HEK293T (cell line): ENCODE data around the gene MCF2L.

Experiments used
- CTCF ChIA-PET: fragments of 350-600 bp; formaldehyde crosslinking; extraction: SDS; loops from one replicate; lab custom pipeline; 2021; ENCODE audit warnings: antibody characterized with exemption, inconsistent platforms; lab: Yijun Ruan, JAX
- POLR2A ChIA-PET: fragments of 350-600 bp; formaldehyde crosslinking; extraction: SDS; loops from one replicate; lab custom pipeline; 2020; ENCODE audit warnings: antibody characterized with exemption, inconsistent platforms; lab: Yijun Ruan, JAX
- DNase-seq: peaks from one replicate; pipeline ENCODE4 v3.0.0; 2012; ENCODE audit warnings: mixed read lengths; ENCODE audit errors: extremely low spot score
- ARNT ChIP-seq: fragments of 450-650 bp; IDR thresholded peaks from 2 replicates; pipeline ENCODE4 v1.6.1; 2017; ENCODE audit warnings: mild to moderate bottlenecking
- BHLHE40 ChIP-seq: fragments of 450-650 bp; IDR thresholded peaks from 2 replicates; pipeline ENCODE4 v1.6.1; 2016; ENCODE audit warnings: mild to moderate bottlenecking, moderate library complexity, borderline replicate concordance
- CTBP1 ChIP-seq: fragments of 450-650 bp; IDR thresholded peaks from 2 replicates; pipeline ENCODE4 v1.6.1; 2016; ENCODE audit warnings: borderline replicate concordance
- ELF4 ChIP-seq: fragments of 450-650 bp; IDR thresholded peaks from 2 replicates; pipeline ENCODE4 v1.6.1; 2017; ENCODE audit warnings: antibody characterized with exemption
- FOXA1 ChIP-seq: fragments of 450-650 bp; IDR thresholded peaks from 2 replicates; pipeline ENCODE4 v1.6.1; 2016; ENCODE audit warnings: mild to moderate bottlenecking
- FOXK2 ChIP-seq: fragments of 450-650 bp; IDR thresholded peaks from 2 replicates; pipeline ENCODE4 v1.6.1; 2016; ENCODE audit warnings: mild to moderate bottlenecking
- FOXM1 ChIP-seq: fragments of 450-650 bp; IDR thresholded peaks from 2 replicates; pipeline ENCODE4 v1.6.1; 2017; ENCODE audit warnings: mild to moderate bottlenecking, borderline replicate concordance
- HDGF ChIP-seq: fragments of 450-650 bp; IDR thresholded peaks from 2 replicates; pipeline ENCODE4 v1.6.1; 2017; ENCODE audit warnings: antibody characterized with exemption, borderline replicate concordance
- L3MBTL2 ChIP-seq: fragments of 450-650 bp; conservative IDR thresholded peaks from 2 replicates; pipeline ENCODE4 v1.6.1; 2016; ENCODE audit warnings: mild to moderate bottlenecking
- LEF1 ChIP-seq: fragments of 450-650 bp; IDR thresholded peaks from 2 replicates; pipeline ENCODE4 v1.6.1; 2017; ENCODE audit warnings: mild to moderate bottlenecking, borderline replicate concordance
- NFRKB ChIP-seq: fragments of 450-650 bp; IDR thresholded peaks from 2 replicates; pipeline ENCODE4 v1.6.1; 2016; ENCODE audit warnings: mild to moderate bottlenecking, moderate library complexity
- PKNOX1 ChIP-seq: fragments of 450-650 bp; IDR thresholded peaks from 2 replicates; pipeline ENCODE4 v1.6.1; 2016
- SP1 ChIP-seq: fragments of 450-650 bp; IDR thresholded peaks from 2 replicates; pipeline ENCODE4 v1.6.1; 2017
- SUZ12 ChIP-seq: fragments of 450-650 bp; IDR thresholded peaks from 2 replicates; pipeline ENCODE4 v1.6.1; 2016; ENCODE audit warnings: mild to moderate bottlenecking
- TARDBP ChIP-seq: fragments of 450-650 bp; IDR thresholded peaks from 2 replicates; pipeline ENCODE4 v1.6.1; 2016
- ZNF384 ChIP-seq: fragments of 450-650 bp; IDR thresholded peaks from 2 replicates; pipeline ENCODE4 v1.6.1; 2016

Gene MCF2L

GRCh38 chr13:113145496-113145895 lies 176.5 kb downstream of the MCF2L start:
- no peak for TF ChIP-seq CTBP1
- no peak for TF ChIP-seq TARDBP
- no peak for TF ChIP-seq LEF1
- no peak for TF ChIP-seq HDGF
- TF ChIP-seq NFRKB, result no peak
- ChIA-PET CTCF (no interaction called here), POLR2A (no interaction called here)
- no peak for DNase-seq

GRCh38 chr13:113145911-113146598 lies 177.0 kb downstream of the MCF2L start:
- CTCF ChIA-PET, result no interaction called here
- no peak for TF ChIP-seq CTBP1
- TF ChIP-seq ELF4, result no peak
- TF ChIP-seq SP1, result no peak
- TF ChIP-seq HDGF, result no peak
- TF ChIP-seq FOXM1, result no peak
- no peak for DNase-seq
- POLR2A ChIA-PET, result no interaction called here

- ChIA-PET POLR2A (no interaction called here), CTCF (no interaction called here)
- no peak for DNase-seq
- TF ChIP-seq NFRKB, result no peak
- TF ChIP-seq PKNOX1, result no peak
- TF ChIP-seq ZNF384, result no peak
- no peak for TF ChIP-seq SUZ12
- TF ChIP-seq FOXM1, result no peak
- TF ChIP-seq ARNT, result no peak
- no peak for TF ChIP-seq CTBP1
- no peak for TF ChIP-seq L3MBTL2
- no peak for TF ChIP-seq TARDBP
- no peak for TF ChIP-seq FOXK2
- no peak for TF ChIP-seq HDGF
- no peak for TF ChIP-seq SP1
- TF ChIP-seq BHLHE40, result no peak
These were observed 177.7 kb downstream of the MCF2L start for GRCh38 chr13:113146750-113147149.

- CTCF ChIA-PET, result no interaction called here
- TF ChIP-seq LEF1 (no peak), FOXA1 (no peak), FOXK2 (no peak), ZNF384 (no peak), L3MBTL2 (no peak), NFRKB (no peak), SP1 (no peak), FOXM1 (no peak), PKNOX1 (no peak), ELF4 (no peak), SUZ12 (no peak), ARNT (no peak), TARDBP (no peak), HDGF (no peak)
- POLR2A ChIA-PET, result no interaction called here
- DNase-seq, result no peak
These were observed 178.2 kb downstream of the MCF2L start for GRCh38 chr13:113147206-113147605.

GRCh38 chr13:113148407-113148806 lies 179.4 kb downstream of the MCF2L start:
- POLR2A ChIA-PET, result no interaction called here
- no peak for DNase-seq
- CTCF ChIA-PET, result no interaction called here

GRCh38 chr13:113148940-113149503 lies 180.0 kb downstream of the MCF2L start:
- DNase-seq, result no peak
- TF ChIP-seq L3MBTL2 (no peak), ZNF384 (no peak), TARDBP (no peak), CTBP1 (no peak), ELF4 (no peak), ARNT (no peak), NFRKB (no peak), SP1 (no peak), BHLHE40 (no peak), FOXM1 (no peak), PKNOX1 (no peak), LEF1 (no peak), HDGF (no peak), FOXK2 (no peak), FOXA1 (no peak), SUZ12 (no peak)
- POLR2A ChIA-PET, result no interaction called here
- CTCF ChIA-PET, result no interaction called here

More at GRCh38 chr13:113148407-113148806, 179.4 kb downstream of the MCF2L start:
- no peak for TF ChIP-seq SP1
- TF ChIP-seq ARNT, result no peak
- no peak for TF ChIP-seq SUZ12
